Liver (tissue), 9 donors: ENCODE measurements around the gene AIF1. TPM values are rescaled to one million over a fixed set of nuclear protein-coding genes. Genes with fewer than 3 reads are reported as not detected.

ENCODE experiments used
- DNase-seq: peaks from one replicate; pipeline ENCODE4 v3.0.0-alpha.2; 2017; ENCODE audit warnings: low spot score
- H3K27ac ChIP-seq, 2 donors: one replicate each; pipeline ENCODE4 v1.7.0; 2013; ENCODE audit warnings: inconsistent platforms in 2 of 2, low read length in 2 of 2, control low read depth in 1 of 2, low read depth in 1 of 2, mild to moderate bottlenecking in 1 of 2
- H3K27me3 ChIP-seq, 4 donors: one replicate each; pipeline versions ENCODE4 v1.6.1 to v1.7.0; 2013; ENCODE audit warnings: low read length in 3 of 4, inconsistent platforms in 1 of 4, mild to moderate bottlenecking in 1 of 4, moderate library complexity in 1 of 4; ENCODE audit not compliant: control insufficient read depth in 4 of 4, insufficient read depth in 4 of 4
- H3K36me3 ChIP-seq, 4 donors: one replicate each; pipeline versions ENCODE4 v1.6.1 to v1.7.0; 2013; ENCODE audit warnings: low read length in 3 of 4, mild to moderate bottlenecking in 3 of 4, low read depth in 1 of 4, moderate library complexity in 1 of 4; ENCODE audit not compliant: control insufficient read depth in 4 of 4, insufficient read depth in 3 of 4
- H3K4me1 ChIP-seq, 4 donors: one replicate each; pipeline versions ENCODE4 v1.6.1 to v1.7.0; 2013; ENCODE audit warnings: low read length in 3 of 4, mild to moderate bottlenecking in 3 of 4, moderate library complexity in 1 of 4; ENCODE audit not compliant: control insufficient read depth in 4 of 4, insufficient read depth in 4 of 4
- H3K4me3 ChIP-seq, 3 donors: one replicate each; pipeline versions ENCODE4 v1.6.1 to v1.7.0; 2013; ENCODE audit warnings: low read length in 3 of 3, control low read depth in 1 of 3, low read depth in 1 of 3, mild to moderate bottlenecking in 1 of 3
- H3K9ac ChIP-seq, 2 donors: one replicate each; pipeline ENCODE4 v1.7.0; 2013; ENCODE audit warnings: low read length in 2 of 2, mild to moderate bottlenecking in 2 of 2, moderate library complexity in 2 of 2, control low read depth in 1 of 2, low read depth in 1 of 2
- H3K9me3 ChIP-seq, 4 donors: one replicate each; pipeline versions ENCODE4 v1.6.1 to v1.7.0; 2013; ENCODE audit warnings: low read length in 3 of 4; ENCODE audit not compliant: control insufficient read depth in 4 of 4
- EGR1 ChIP-seq, 2 donors: IDR thresholded peaks; 2 replicates each; pipeline ENCODE4 v1.6.1; 2016 to 2018; ENCODE audit warnings: antibody characterized with exemption in 2 of 2, low read depth in 2 of 2
- FOXA1 ChIP-seq: IDR thresholded peaks from 2 replicates; pipeline ENCODE4 v1.6.1; 2016; ENCODE audit warnings: antibody characterized with exemption
- FOXA2 ChIP-seq: IDR thresholded peaks from 2 replicates; pipeline ENCODE4 v1.6.1; 2016; ENCODE audit warnings: antibody characterized with exemption
- GABPA ChIP-seq, 2 donors: IDR thresholded peaks in 1 of 2; conservative IDR thresholded peaks in 1 of 2; 2 replicates each; pipeline ENCODE4 v1.6.1; 2016; ENCODE audit warnings: antibody characterized with exemption in 2 of 2, mild to moderate bottlenecking in 1 of 2, moderate library complexity in 1 of 2
- HNF4A ChIP-seq, 2 donors: conservative IDR thresholded peaks; 2 replicates each; pipeline ENCODE4 v1.6.1; 2016; ENCODE audit warnings: antibody characterized with exemption in 2 of 2, mild to moderate bottlenecking in 2 of 2
- HNF4G ChIP-seq: IDR thresholded peaks from 2 replicates; pipeline ENCODE4 v1.6.1; 2016; ENCODE audit warnings: antibody characterized with exemption
- JUND ChIP-seq, 2 donors: IDR thresholded peaks; 2 replicates each; pipeline ENCODE4 v1.6.1; 2016; ENCODE audit warnings: antibody characterized with exemption in 2 of 2
- NR2F2 ChIP-seq: IDR thresholded peaks from 2 replicates; pipeline ENCODE4 v1.6.1; 2016; ENCODE audit warnings: antibody characterized with exemption
- RAD21 ChIP-seq, 2 donors: IDR thresholded peaks; 2 replicates each; pipeline ENCODE4 v1.6.1; 2016; ENCODE audit warnings: antibody characterized with exemption in 2 of 2, mild to moderate bottlenecking in 2 of 2
- RXRA ChIP-seq, 2 donors: IDR thresholded peaks; 2 replicates each; pipeline ENCODE4 v1.6.1; 2017 to 2018; ENCODE audit warnings: antibody characterized with exemption in 2 of 2, mild to moderate bottlenecking in 1 of 2
- SP1 ChIP-seq: IDR thresholded peaks from 2 replicates; pipeline ENCODE4 v1.6.1; 2018; ENCODE audit warnings: antibody characterized with exemption, mild to moderate bottlenecking
- TAF1 ChIP-seq: conservative IDR thresholded peaks from 2 replicates; pipeline ENCODE4 v1.6.1; 2016; ENCODE audit warnings: antibody characterized with exemption, mild to moderate bottlenecking
- YY1 ChIP-seq: IDR thresholded peaks from 2 replicates; pipeline ENCODE4 v1.6.1; 2016; ENCODE audit warnings: antibody characterized with exemption, mild to moderate bottlenecking
- WGBS: extraction: QIAGEN DNeasy Blood & Tissue Kit; methylation state at CpG from one replicate; pipeline ENCODE4 v1.1.7; 2013; 5-methylcytosine and 5-hydroxymethylcytosine counted together
- polyA plus RNA-seq, 2 donors: library from polyadenylated mRNA; stranded (reverse) in 1 of 2; unstranded in 1 of 2; fragments of 200-250 nt in 1 of 2; fragments of >200 nt in 1 of 2; fragmentation: Nextera tagmentation in 1 of 2; extraction: Ambion mirVana in 1 of 2; gene quantifications; one replicate each; pipeline versions ENCODE4 v1.2.1 to v1.2.3, GENCODE V29; 2013 to 2015
- total RNA-seq, 2 donors: library from RNA; depleted of rRNA; stranded (reverse); fragments of >200 nt; gene quantifications; one replicate each; pipeline ENCODE4 v1.2.3, GENCODE V29; 2014
- TF ChIP-seq, protein P1 (sequence below): IDR thresholded peaks from 2 replicates; pipeline ENCODE4 v1.6.1; 2016; ENCODE audit warnings: antibody characterized with exemption
- TF ChIP-seq, protein P2 (sequence below): IDR thresholded peaks from 2 replicates; pipeline ENCODE4 v1.6.1; 2016; ENCODE audit warnings: antibody characterized with exemption, mild to moderate bottlenecking
- TF ChIP-seq, protein P3 (sequence below): IDR thresholded peaks from 2 replicates; pipeline ENCODE4 v1.6.1; 2016; ENCODE audit warnings: antibody characterized with exemption
- TF ChIP-seq, protein P4 (sequence below): fragments of 150-350 bp; IDR thresholded peaks from 2 replicates; pipeline ENCODE4 v1.5.1; 2017; ENCODE audit warnings: improper control_type of control experiment, low read depth, low read length; ENCODE audit not compliant: missing input control
- TF ChIP-seq, protein P5 (sequence below): IDR thresholded peaks from 2 replicates; pipeline ENCODE4 v1.6.1; 2016; ENCODE audit warnings: antibody characterized with exemption
- donor health status: healthy.
- donor health status: healthy.
- donor health status: healthy.
- donor health status: healthy.
- donor health status: healthy.

AIF1 gene
- total and polyA plus RNA-seq, 4 donors = 12.2 to 46.8 (median 26.7) TPM

DNA sequence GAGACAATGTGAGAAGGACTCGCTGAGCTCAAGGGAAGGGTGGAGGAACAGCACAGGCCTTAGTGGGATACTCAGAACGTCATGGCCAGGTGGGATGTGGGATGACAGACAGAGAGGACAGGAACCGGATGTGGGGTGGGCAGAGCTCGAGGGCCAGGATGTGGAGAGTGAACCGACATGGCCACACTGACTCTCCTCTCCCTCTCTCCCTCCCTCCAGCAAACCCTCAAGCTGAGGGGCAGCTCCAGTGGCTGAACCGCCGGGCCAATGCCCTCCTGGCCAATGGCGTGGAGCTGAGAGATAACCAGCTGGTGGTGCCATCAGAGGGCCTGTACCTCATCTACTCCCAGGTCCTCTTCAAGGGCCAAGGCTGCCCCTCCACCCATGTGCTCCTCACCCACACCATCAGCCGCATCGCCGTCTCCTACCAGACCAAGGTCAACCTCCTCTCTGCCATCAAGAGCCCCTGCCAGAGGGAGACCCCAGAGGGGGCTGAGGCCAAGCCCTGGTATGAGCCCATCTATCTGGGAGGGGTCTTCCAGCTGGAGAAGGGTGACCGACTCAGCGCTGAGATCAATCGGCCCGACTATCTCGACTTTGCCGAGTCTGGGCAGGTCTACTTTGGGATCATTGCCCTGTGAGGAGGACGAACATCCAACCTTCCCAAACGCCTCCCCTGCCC is 38.0 kb upstream of the AIF1 start:
- H3K27ac ChIP-seq = no peak overlapping the region

More for the DNA sequence above, 38.0 kb upstream of the AIF1 start:
- H3K9ac ChIP-seq = no peak overlapping the region
- 86% methylated on average over 19 of the region's 19 CpGs for WGBS
- TF ChIP-seq HNF4G (no peak), SP1 (no peak), HNF4A (conservative IDR thresholded peaks at IDR 0.05) (no peak), JUND (IDR thresholded peaks at IDR 0.05) (no peak), EGR1 (IDR thresholded peaks at IDR 0.05; ENCODE audit: low read depth in 2 of 2) (no peak), RAD21 (IDR thresholded peaks at IDR 0.05) (no peak), RXRA (IDR thresholded peaks at IDR 0.05) (no peak), FOXA1 (no peak), GABPA (IDR thresholded peaks at IDR 0.05 in 1 of 2, conservative IDR thresholded peaks at IDR 0.05 in 1 of 2) (no peak), YY1 (no peak), TAF1 (no peak), FOXA2 (no peak), NR2F2 (no peak)
- TF ChIP-seq, protein P1, sequence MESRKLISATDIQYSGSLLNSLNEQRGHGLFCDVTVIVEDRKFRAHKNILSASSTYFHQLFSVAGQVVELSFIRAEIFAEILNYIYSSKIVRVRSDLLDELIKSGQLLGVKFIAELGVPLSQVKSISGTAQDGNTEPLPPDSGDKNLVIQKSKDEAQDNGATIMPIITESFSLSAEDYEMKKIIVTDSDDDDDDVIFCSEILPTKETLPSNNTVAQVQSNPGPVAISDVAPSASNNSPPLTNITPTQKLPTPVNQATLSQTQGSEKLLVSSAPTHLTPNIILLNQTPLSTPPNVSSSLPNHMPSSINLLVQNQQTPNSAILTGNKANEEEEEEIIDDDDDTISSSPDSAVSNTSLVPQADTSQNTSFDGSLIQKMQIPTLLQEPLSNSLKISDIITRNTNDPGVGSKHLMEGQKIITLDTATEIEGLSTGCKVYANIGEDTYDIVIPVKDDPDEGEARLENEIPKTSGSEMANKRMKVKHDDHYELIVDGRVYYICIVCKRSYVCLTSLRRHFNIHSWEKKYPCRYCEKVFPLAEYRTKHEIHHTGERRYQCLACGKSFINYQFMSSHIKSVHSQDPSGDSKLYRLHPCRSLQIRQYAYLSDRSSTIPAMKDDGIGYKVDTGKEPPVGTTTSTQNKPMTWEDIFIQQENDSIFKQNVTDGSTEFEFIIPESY = no peak
- TF ChIP-seq, protein P2, sequence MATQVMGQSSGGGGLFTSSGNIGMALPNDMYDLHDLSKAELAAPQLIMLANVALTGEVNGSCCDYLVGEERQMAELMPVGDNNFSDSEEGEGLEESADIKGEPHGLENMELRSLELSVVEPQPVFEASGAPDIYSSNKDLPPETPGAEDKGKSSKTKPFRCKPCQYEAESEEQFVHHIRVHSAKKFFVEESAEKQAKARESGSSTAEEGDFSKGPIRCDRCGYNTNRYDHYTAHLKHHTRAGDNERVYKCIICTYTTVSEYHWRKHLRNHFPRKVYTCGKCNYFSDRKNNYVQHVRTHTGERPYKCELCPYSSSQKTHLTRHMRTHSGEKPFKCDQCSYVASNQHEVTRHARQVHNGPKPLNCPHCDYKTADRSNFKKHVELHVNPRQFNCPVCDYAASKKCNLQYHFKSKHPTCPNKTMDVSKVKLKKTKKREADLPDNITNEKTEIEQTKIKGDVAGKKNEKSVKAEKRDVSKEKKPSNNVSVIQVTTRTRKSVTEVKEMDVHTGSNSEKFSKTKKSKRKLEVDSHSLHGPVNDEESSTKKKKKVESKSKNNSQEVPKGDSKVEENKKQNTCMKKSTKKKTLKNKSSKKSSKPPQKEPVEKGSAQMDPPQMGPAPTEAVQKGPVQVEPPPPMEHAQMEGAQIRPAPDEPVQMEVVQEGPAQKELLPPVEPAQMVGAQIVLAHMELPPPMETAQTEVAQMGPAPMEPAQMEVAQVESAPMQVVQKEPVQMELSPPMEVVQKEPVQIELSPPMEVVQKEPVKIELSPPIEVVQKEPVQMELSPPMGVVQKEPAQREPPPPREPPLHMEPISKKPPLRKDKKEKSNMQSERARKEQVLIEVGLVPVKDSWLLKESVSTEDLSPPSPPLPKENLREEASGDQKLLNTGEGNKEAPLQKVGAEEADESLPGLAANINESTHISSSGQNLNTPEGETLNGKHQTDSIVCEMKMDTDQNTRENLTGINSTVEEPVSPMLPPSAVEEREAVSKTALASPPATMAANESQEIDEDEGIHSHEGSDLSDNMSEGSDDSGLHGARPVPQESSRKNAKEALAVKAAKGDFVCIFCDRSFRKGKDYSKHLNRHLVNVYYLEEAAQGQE = no peak
- TF ChIP-seq, protein P3, sequence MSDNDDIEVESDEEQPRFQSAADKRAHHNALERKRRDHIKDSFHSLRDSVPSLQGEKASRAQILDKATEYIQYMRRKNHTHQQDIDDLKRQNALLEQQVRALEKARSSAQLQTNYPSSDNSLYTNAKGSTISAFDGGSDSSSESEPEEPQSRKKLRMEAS = no peak
- TF ChIP-seq, protein P4, sequence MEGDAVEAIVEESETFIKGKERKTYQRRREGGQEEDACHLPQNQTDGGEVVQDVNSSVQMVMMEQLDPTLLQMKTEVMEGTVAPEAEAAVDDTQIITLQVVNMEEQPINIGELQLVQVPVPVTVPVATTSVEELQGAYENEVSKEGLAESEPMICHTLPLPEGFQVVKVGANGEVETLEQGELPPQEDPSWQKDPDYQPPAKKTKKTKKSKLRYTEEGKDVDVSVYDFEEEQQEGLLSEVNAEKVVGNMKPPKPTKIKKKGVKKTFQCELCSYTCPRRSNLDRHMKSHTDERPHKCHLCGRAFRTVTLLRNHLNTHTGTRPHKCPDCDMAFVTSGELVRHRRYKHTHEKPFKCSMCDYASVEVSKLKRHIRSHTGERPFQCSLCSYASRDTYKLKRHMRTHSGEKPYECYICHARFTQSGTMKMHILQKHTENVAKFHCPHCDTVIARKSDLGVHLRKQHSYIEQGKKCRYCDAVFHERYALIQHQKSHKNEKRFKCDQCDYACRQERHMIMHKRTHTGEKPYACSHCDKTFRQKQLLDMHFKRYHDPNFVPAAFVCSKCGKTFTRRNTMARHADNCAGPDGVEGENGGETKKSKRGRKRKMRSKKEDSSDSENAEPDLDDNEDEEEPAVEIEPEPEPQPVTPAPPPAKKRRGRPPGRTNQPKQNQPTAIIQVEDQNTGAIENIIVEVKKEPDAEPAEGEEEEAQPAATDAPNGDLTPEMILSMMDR = no peak
- TF ChIP-seq, protein P5, sequence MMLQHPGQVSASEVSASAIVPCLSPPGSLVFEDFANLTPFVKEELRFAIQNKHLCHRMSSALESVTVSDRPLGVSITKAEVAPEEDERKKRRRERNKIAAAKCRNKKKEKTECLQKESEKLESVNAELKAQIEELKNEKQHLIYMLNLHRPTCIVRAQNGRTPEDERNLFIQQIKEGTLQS = no peak
- no peaks in the 10 kb centered on the region for H3K36me3 ChIP-seq
- no peaks in the 10 kb centered on the region for H3K27me3 ChIP-seq
- H3K4me1 ChIP-seq = peaks cover 0 to 15% (median 5%) of the 10 kb centered on the region in 4 donors
- no peak for DNase-seq
- H3K9me3 ChIP-seq = no peaks in the 10 kb centered on the region
- H3K4me3 ChIP-seq = no peak overlapping the region
